ENCODE measurements around the gene CLIC1.
"Not testable (repeated sequence)": the region's sequence is repeated elsewhere in the genome, so short reads cannot be mapped to it uniquely, and the experiment has no call there.

Gene CLIC1

DNA sequence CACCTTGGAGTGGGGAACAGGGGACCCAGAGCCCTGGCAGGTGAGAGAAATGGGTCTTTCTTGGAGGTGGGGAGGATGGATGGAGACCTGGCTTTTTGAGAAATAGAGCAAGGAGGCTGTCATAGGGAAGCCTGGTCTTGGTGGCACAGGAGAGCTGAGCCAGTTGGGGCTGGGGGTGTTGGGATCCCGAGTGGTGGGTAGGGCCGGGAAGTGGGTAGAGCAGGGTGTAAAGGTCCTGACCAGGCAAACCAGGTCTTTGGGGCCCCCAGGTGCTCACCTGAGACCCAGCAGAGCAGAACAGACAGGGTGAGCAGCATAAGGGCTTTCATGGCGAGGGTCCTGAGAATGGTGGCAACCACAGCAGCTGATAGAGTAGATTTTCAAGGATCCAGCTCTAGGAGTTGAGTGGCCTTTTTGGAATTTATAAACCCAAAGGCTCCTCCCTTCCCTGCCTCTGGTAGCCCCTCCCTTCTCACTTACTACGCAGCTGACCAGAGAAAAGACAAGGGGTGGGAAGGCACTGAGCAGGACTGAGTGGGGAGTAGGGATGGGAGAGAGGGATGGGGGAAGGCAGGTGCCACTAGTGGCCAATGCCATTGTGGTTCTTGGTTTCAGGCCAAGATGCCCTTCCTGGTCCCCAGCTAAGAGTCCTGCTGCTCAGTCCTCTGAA lies 14.8 kb downstream of the CLIC1 start, which contains the start of gene LY6G6C:
Gene LY6G6C, minus strand, starts transcription at position 396 of the 670 bp plus-strand sequence. Its CDS starts 67 bp downstream, at position 329.
- no peak for DNase-seq

DNA sequence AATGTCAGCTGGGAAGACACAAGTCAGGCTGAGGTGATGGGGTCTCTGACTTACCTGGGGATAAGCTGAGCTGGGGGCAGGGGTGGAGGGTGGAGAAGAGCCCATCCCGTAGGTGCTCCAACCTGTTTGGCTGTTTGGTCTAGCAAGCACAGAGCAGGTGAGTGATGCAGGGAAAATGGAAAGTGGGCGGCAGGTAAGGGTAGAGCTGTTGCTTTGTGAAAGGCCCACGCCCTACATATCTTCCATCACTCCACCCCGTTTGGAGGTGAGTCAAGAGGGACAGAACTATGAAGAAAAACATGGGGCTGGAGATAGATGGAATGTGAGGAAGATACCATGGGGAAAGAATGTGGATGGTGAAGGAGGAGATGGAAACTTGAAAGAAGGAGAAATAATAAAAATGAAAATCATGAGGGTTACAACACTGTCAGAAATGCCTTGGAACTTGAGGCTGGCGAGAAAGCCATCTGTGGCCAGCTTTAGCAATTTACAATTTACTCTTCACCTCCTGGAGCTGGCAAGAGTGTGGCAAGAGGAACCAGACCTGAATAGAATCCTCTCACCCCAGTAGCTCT lies 16.0 kb downstream of the CLIC1 start:
- DNase-seq = no peak

DNA sequence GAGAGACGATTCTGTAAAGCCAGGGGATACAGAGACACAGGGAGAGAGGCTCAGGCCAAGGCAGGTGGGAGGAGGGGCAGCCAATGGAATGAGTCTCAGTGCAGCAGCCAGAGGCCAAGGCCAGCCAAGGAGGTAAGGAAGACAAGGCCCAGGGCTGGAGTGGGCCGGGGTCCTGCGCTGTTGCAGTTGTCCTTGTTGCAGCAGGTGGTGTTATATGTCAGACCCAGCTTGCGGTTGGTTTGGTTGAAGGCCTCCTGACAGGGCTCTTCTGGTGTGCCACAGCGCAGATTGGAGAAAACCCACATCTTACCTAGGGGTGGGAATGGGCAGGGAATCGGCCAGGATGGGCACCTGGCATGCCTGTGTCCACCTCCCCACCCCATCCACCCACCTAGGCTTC lies 17.3 kb downstream of the CLIC1 start:
- DNase-seq = no peak

DNA sequence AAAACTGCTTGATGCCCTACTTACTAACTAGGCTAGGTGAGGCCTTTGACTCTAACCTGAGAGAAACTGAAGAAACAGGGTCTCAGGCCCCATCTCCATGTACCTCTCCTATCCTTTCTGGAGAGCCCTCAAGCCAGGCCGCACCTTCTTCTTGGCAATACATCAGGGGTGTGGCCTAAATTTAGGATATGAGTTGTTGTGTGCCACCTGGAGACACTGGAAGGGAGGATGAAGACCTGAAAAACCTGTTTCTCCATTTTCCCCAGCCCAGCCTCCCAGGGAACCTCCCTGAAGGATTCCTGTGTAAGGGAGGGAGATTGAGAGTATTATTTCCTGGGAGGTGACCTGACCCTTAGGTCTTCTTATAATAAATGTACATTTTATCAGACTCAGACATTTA lies 18.1 kb downstream of the CLIC1 start:
- DNase-seq = no peak

DNA sequence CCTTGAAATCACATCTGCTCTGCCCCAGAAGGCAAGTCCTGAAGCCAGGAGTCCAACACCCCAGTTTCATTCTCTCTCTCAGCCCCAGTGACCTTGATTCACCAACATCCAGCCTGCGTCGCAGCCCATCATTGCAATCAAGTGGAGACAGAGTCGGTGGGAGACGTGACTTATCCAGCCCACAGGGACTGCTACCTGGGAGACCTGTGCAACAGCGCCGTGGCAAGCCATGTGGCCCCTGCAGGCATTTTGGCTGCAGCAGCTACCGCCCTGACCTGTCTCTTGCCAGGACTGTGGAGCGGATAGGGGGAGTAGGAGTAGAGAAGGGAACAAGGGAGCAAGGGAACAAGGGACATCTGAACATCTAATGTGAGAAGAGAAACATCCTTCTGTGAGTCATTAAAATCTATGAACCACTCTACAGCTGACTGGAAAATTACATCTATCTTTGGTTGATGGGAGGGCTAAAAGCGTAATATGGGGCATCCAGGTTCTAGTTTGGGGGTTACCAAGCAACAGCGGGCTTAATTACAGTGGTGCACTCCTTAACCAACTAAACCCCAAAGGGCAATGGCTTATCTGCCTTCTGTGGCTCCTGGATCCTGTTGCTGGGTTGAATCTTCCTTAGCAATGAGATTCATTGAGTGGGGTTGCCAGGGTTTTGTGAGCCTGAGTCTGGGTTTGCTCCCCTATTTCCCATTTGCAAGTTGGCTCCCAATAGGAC lies 18.7 kb downstream of the CLIC1 start:
- DNase-seq = no peak

DNA sequence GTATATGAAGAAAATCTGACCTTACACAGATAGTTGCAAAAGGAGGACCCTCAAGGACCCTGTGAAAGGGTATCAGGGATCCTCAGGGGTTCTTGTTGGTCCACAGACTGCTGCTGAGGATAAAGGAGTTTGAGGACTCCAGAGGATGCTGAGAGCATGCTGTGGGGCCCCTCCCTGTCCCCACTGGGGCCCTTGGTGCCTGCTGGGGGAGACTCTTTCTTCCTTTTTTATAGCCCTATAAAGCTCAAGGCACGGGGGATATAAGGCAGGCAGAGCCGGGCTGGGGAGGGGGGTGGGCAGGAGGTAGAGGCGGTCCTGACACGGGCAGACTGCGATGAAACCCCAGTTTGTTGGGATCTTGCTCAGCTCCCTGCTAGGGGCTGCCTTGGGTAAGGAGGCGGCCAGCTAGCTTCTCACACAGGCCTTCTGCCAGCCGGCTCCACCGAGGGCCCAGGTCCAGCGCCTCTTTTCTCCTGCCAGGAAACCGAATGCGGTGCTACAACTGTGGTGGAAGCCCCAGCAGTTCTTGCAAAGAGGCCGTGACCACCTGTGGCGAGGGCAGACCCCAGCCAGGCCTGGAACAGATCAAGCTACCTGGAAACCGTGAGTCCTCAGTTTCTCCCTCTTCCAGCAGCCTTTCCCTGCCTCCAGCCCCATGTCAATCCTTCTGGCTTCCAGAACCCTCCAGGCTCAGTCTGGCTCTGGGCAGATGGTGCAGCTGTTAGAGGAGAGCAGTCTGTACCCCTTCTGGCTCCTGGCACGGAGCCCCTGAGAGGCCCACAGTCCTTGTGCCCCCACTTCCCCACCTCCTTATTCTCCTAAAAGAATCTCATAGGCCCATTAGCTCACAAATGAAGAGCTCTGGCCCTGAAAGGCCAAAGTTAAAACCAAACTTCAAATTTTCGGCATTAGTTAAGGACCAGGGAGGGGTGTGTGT lies 21.0 kb downstream of the CLIC1 start, which contains the start of gene LY6G6D:
Gene LY6G6D, plus strand, starts transcription at position 327 of the 937 bp plus-strand sequence. Its CDS starts 8 bp downstream, at position 335.
- DNase-seq = no peak

DNA sequence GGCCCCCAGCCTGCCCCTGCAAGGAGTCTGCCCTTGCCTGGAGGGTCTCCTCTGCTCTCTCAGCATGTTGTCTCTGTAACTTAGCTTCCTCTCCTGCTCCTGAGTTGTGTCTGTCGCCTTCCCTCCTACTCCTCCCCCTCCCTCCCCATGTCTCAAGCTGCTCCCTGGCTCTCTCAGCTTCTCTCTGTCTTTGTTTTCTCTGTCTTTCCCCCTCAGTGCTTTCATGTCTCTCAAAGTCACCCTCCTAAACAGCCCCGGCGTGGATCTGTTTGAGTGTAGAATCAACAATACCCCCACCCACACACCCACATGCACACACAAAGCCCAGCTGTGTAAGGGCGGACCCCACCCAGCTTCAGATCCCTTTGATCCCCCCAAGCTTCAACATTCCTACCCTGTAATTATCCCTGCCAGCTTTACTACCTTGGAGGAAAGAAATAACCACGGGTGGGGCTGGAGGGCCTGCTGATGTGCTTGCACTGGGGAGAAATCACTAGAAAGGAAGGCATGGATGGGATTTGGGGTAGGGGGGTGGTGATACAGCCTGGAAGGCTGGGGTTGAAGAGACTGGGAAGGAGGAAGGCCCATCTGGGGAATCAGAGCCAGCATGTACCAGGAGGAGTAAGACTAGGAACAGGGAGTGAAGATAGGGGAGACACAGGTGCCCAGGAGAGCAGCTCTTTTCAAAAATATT lies 22.2 kb downstream of the CLIC1 start:
- DNase-seq = no peak

DNA sequence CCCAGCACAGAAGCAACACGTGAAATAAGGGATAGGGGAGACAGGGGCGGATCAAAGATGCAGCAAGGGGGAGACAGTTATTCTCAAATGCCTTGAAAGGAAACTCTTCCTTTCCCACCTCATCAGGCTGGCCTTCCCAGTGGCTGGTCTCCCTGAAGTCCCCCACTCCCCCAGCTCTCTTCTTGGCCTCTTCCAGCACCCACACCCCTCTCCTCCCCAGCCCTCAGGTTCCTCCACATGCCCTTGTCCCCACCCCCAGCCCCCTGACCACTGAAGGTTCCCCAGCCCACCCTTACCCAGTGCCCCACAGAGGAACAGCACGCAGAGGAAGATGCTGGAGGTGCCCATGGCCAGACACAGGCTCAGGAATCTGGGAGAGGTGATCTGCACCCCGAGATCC lies 22.9 kb downstream of the CLIC1 start:
- no peak for DNase-seq

DNA sequence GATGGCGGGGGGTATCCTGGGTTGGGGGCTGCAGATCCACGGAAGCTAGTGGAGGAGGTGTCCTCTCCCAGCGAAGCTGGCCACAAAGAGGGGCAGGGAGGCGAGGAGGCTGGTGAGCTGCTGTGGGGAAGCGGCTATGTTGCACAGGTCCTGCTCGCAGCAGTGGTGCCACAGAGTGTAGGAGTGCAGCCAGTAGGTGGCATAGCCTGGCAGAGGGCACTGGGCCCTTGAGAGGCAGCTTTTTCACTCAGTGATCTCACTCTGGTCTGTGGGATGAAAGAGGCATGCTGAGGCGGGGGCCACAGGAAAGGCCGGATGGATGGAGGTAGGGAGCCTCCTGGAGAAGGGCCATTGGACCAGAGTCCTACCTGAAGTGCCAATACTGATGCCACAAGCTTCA lies 24.0 kb downstream of the CLIC1 start:
- DNase-seq = peak; percentile 32

DNA sequence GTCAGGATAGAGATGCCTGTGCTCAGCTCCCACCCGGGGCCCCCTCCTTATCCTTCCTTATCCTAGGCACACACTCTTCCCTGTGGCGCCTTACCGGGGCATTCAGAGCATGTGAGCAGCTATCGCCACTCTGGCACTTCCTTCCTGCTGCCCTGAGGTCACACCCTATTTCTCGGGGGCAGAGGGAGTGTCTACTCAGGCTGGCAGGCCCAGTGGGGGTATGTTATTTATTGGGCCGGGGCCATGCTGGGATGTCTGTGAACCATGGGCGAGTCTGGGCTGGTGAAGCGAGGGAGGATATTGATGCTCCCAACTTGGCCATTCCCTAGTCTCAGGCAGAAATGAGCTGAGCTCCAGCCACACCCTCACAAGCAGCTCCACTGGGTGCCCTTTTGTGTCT lies 25.1 kb downstream of the CLIC1 start:
- no peak for DNase-seq

DNA sequence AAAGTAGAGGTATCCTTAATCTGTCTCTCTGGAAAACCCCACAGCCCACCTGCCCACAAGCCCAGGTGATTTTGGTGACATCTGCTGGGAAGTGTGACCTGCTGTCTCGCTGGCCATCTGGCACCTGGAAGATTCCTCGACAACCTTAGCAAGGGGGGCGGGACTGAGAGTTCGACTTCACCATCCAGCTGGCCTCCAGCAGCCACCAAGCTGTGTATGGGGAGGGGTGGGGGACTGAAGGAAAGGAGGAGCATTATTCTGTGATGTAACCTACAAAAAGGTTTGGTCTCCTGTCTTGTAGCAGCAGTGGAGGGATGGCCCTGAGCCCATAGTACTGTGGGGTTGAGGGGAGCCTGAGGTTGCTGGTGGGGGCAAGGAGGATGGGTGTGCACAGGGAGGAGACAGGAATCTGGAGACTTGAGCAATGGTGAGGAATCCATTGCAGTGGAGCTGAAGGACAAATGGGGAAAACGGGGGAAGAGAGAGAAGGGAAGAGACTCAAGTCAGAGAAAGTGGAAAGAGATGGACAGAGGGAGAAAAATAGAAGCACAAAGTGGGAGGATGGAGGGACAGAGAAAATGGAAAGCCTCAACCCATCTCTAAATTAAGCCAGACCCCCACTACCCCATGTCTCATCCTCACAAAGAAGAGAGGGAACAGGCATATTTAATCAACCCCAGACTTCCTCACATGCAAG lies 25.7 kb downstream of the CLIC1 start:
- no peak for DNase-seq

DNA sequence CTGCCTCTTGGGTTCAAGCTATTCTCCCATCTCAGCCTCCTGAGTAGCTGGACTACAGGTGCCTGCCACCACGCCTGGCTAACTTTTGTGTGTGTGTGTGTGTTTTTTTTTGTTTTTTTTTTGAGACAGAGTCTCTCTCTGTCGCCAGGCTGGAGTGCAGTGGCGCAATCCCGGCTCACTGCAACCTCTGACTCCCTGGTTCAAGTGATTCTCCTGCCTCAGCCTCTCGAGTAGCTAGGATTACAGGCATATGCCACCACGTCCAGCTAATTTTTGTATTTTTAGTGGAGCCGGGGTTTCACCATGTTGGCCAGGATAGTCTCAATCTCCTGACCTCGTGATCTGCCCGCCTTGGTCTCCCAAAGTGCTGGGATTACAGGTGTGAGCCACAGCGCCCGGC lies 27.2 kb downstream of the CLIC1 start:
- DNase-seq = not testable (repeated sequence)

DNA sequence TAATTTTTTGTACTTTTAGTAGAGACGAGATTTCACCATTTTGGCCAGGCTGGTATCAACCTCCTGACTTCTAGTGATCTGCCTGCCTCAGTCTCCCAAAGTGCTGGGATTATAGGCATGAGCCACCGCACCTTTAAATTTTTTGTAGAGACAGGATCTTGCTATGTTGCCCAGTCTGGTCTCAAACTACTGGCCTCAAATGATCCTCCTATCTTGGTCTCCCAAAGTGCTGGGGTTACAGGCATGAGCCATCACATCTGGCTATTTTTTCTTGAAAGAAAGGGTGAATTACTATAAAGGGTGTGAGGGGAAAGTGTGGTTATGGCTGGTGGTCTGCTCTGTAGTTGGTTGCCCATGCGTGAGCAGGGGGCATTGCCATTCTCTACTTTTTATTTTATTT lies 28.1 kb downstream of the CLIC1 start:
- DNase-seq = no peak

DNA sequence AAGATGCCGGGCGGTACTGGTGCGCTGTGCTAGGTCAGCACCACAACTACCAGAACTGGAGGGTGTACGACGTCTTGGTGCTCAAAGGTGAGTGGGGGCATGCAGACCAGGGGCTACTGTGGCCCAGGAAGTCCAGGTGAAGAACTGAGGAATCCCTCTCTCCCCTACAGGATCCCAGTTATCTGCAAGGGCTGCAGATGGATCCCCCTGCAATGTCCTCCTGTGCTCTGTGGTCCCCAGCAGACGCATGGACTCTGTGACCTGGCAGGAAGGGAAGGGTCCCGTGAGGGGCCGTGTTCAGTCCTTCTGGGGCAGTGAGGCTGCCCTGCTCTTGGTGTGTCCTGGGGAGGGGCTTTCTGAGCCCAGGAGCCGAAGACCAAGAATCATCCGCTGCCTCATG lies 28.6 kb downstream of the CLIC1 start:
- no peak for DNase-seq

DNA sequence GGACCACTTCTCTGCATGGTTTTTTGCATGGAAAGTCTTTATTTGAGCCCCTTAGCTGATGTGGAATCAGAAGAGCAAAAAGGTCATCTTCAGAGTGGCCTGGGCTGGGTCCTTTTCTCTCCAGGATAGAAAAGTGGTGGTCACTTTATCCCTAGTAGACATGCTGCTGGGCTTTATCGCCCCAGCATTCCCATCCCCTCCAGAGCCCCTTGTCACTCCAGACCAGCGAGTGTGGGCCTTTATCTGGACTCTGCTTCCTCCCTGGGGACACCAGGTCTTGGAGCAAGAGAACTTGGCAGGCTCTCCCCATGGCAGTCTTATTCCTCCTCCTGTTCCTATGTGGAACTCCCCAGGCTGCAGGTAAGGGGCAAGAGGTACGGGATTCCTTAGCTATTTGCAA lies 29.7 kb downstream of the CLIC1 start, which contains the start of gene LY6G6F:
Gene LY6G6F, plus strand, starts transcription at position 268 of the 400 bp plus-strand sequence. Its CDS starts 41 bp downstream, at position 309.
- no peak for DNase-seq

DNA sequence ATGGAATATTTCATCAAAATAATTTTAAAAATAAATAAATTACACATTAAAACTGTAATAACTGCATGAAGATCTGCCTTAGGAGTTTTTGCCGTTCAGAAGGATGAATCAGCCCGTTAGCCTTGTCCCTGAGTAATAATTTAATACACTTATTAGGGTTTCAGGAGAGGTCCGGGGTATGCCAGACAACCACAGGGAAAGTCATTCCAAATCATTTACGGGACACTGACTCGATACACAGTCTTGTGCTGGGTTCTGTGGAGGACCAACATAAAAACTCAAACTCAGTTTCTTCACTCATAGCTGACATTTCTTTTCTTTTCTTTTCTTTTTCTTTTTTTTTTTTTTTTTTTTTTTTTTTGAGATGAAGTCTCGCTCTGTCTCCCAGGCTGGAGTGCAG lies 30.4 kb downstream of the CLIC1 start:
- DNase-seq = no peak

DNA sequence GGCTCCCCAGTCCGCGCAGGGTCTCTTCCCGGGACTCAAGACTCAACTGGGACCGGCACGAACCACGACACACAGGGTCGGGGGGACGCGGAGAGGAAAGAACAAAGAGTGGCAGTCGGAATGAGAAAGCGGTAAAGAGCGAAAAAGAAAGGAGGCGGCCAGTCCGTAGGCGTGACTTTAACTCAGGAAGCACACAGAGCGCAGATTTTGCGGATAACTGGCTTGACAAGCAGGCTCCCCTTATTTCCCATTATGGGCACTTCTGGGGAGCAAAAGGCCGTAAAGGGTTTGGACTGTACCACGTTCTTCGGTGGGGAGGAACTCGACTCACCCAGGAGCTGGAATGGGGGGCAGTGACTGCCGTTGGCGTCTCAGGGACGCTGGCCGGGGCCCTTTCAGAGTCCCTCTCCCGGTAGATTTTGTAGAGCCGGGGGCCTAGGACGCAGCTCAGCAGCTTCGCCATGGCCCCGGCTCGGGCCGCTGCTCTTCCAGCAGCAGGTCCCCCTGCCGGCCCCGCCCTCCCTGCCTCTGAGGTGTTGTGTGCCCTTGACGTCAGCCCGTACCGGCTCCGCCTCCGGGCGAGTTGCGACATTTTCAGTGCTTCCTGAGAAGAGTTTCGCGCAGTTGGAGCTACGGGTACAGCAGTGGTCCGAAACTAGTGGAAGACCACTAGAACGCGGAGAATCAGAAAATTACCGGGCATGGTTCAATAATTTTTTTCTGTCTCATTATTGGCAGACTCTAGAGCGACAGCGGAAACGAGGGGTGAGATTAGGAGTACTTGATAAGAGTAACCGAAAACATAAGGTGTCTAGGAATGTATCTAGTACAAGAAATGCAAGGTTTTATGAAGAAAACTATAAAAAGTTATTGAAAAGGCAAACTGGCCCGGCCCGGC lies 33.3 kb downstream of the CLIC1 start, which contains the start of gene ABHD16A:
Gene ABHD16A, minus strand, starts transcription at position 506 of the 898 bp plus-strand sequence. Its CDS starts 43 bp downstream, at position 463.
- peak; percentile 98 for DNase-seq

DNA sequence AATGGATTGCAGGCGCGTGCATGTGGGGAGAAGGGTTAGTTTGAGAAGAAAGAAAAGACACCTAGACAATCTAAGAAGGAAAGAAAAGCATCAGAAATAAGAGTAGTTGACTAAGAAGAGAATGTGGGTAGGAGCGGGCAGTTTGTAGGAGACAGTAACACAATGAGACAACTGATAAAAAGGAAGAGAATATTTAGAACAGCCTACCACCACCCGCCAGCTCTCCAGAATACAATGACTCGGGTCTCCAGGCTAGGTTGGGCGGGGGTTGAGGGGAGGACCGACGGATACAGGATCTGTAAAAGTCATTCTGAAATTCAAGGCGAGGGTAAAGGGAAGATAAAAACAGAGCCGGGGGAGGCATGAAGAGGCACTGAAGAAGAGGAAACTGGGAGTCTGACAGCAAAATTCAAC lies 33.9 kb downstream of the CLIC1 start:
- DNase-seq = peak; percentile 5

DNA sequence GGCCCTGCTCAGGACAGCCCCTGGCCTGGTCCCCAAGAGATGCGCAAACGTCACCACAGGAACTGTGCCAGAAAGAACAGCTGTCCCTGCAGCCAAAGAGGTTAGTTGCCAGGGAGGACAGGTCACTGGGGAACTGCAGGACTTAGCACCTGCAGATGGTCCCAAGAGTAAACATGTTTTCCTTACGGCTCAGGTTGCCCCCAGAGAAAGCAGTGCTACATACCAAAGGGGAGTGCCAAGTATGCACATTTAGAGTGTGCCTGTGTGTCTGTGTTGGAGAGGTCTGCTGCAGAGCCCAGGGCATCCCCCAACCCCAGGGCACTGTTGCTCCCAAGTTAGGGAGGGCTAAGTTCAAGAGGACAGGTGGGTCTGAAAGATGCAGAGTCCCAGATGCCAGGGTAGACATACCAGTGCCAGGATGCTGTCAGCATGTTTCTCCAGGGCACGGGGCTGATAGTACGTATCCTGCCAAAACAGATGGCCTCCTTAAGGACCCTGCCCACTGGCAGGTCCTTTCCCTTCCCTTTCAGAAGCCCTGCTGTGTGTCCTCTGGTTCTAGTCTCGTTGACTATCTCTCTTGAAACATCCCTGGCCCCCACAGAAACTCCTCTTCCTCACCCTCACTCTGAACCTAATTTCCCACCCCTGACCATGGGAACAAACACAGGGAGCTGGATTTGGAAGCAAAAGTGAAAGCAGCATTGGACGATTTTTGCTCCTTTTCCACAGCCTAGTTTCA lies 34.5 kb downstream of the CLIC1 start:
- no peak for DNase-seq

All from CD4-positive, alpha-beta T cell treated with Interleukin-17A for 1 hour (primary cell).